ENCODE measurements around the gene CCDC27.

CCDC27 gene

GRCh38 chr1:3710251-3710650, 42.0 kb upstream of the CCDC27 start:
- peaks cover 0 to 4% (median 0%) of the 10 kb centered on the region in 5 donors for H3K4me1 ChIP-seq (ENCODE audit: control insufficient read depth in 5 of 5, insufficient read depth in 5 of 5, low read length in 5 of 5)
- H3K4me3 ChIP-seq (ENCODE audit: low read depth in 1 of 5, low read length in 5 of 5) = no peak overlapping the region
- H3K27ac ChIP-seq (ENCODE audit: low read depth, low read length) = no peak overlapping the region
- H3K9ac ChIP-seq (ENCODE audit: low read length in 5 of 5) = no peak overlapping the region
- H3K9me3 ChIP-seq (ENCODE audit: control insufficient read depth in 5 of 5, low read length in 5 of 5) = no peaks in the 10 kb centered on the region
- H3K27me3 ChIP-seq (ENCODE audit: control insufficient read depth in 5 of 5, insufficient read depth in 4 of 5, low read length in 5 of 5) = peaks cover 46 to 80% (median 64%) of the 10 kb centered on the region in 5 donors
- no peaks in the 10 kb centered on the region for H3K36me3 ChIP-seq (ENCODE audit: control insufficient read depth in 5 of 5, insufficient read depth in 5 of 5, low read length in 5 of 5)

- H3K27me3 ChIP-seq (ENCODE audit: control insufficient read depth in 5 of 5, insufficient read depth in 4 of 5, low read length in 5 of 5) = peaks cover 55 to 82% (median 70%) of the 10 kb centered on the region in 5 donors
- H3K9me3 ChIP-seq (ENCODE audit: control insufficient read depth in 5 of 5, low read length in 5 of 5) = no peaks in the 10 kb centered on the region
- no peak overlapping the region for H3K4me3 ChIP-seq (ENCODE audit: low read depth in 1 of 5, low read length in 5 of 5)
- peaks cover 0 to 4% (median 0%) of the 10 kb centered on the region in 5 donors for H3K4me1 ChIP-seq (ENCODE audit: control insufficient read depth in 5 of 5, insufficient read depth in 5 of 5, low read length in 5 of 5)
- no peak overlapping the region for H3K27ac ChIP-seq (ENCODE audit: low read depth, low read length)
- H3K9ac ChIP-seq (ENCODE audit: low read length in 5 of 5) = no peak overlapping the region
- no peaks in the 10 kb centered on the region for H3K36me3 ChIP-seq (ENCODE audit: control insufficient read depth in 5 of 5, insufficient read depth in 5 of 5, low read length in 5 of 5)
Measured at GRCh38 chr1:3711381-3711779, 40.9 kb upstream of the CCDC27 start.

- Histone ChIP-seq H3K27ac (ENCODE audit: low read depth, low read length) (no peak overlapping the region), H3K9ac (ENCODE audit: low read length in 5 of 5) (no peak overlapping the region), H3K4me3 (ENCODE audit: low read depth in 1 of 5, low read length in 5 of 5) (no peak overlapping the region), H3K9me3 (ENCODE audit: control insufficient read depth in 5 of 5, low read length in 5 of 5) (no peaks in the 10 kb centered on the region), H3K27me3 (ENCODE audit: control insufficient read depth in 5 of 5, insufficient read depth in 4 of 5, low read length in 5 of 5) (peaks cover 53 to 82% (median 71%) of the 10 kb centered on the region in 5 donors), H3K36me3 (ENCODE audit: control insufficient read depth in 5 of 5, insufficient read depth in 5 of 5, low read length in 5 of 5) (no peaks in the 10 kb centered on the region), H3K4me1 (ENCODE audit: control insufficient read depth in 5 of 5, insufficient read depth in 5 of 5, low read length in 5 of 5) (peaks cover 0 to 4% (median 0%) of the 10 kb centered on the region in 5 donors)
Measured at GRCh38 chr1:3711780-3712451, 40.3 kb upstream of the CCDC27 start.

GRCh38 chr1:3712573-3713535, 39.4 kb upstream of the CCDC27 start:
- Histone ChIP-seq H3K9ac (ENCODE audit: low read length in 5 of 5) (no peak overlapping the region), H3K4me3 (ENCODE audit: low read depth in 1 of 5, low read length in 5 of 5) (no peak overlapping the region), H3K4me1 (ENCODE audit: control insufficient read depth in 5 of 5, insufficient read depth in 5 of 5, low read length in 5 of 5) (peaks cover 0 to 4% (median 0%) of the 10 kb centered on the region in 5 donors), H3K36me3 (ENCODE audit: control insufficient read depth in 5 of 5, insufficient read depth in 5 of 5, low read length in 5 of 5) (no peaks in the 10 kb centered on the region), H3K27me3 (ENCODE audit: control insufficient read depth in 5 of 5, insufficient read depth in 4 of 5, low read length in 5 of 5) (peaks cover 56 to 81% (median 66%) of the 10 kb centered on the region in 5 donors), H3K9me3 (ENCODE audit: control insufficient read depth in 5 of 5, low read length in 5 of 5) (no peaks in the 10 kb centered on the region), H3K27ac (ENCODE audit: low read depth, low read length) (no peak overlapping the region)

GRCh38 chr1:3713840-3714239, 38.4 kb upstream of the CCDC27 start:
- peaks cover 49 to 73% (median 57%) of the 10 kb centered on the region in 5 donors for H3K27me3 ChIP-seq (ENCODE audit: control insufficient read depth in 5 of 5, insufficient read depth in 4 of 5, low read length in 5 of 5)
- no peak overlapping the region for H3K27ac ChIP-seq (ENCODE audit: low read depth, low read length)
- no peak overlapping the region for H3K9ac ChIP-seq (ENCODE audit: low read length in 5 of 5)
- no peak overlapping the region for H3K4me3 ChIP-seq (ENCODE audit: low read depth in 1 of 5, low read length in 5 of 5)
- no peaks in the 10 kb centered on the region for H3K9me3 ChIP-seq (ENCODE audit: control insufficient read depth in 5 of 5, low read length in 5 of 5)
- peaks cover 0 to 4% (median 0%) of the 10 kb centered on the region in 5 donors for H3K4me1 ChIP-seq (ENCODE audit: control insufficient read depth in 5 of 5, insufficient read depth in 5 of 5, low read length in 5 of 5)
- no peaks in the 10 kb centered on the region for H3K36me3 ChIP-seq (ENCODE audit: control insufficient read depth in 5 of 5, insufficient read depth in 5 of 5, low read length in 5 of 5)

DNA sequence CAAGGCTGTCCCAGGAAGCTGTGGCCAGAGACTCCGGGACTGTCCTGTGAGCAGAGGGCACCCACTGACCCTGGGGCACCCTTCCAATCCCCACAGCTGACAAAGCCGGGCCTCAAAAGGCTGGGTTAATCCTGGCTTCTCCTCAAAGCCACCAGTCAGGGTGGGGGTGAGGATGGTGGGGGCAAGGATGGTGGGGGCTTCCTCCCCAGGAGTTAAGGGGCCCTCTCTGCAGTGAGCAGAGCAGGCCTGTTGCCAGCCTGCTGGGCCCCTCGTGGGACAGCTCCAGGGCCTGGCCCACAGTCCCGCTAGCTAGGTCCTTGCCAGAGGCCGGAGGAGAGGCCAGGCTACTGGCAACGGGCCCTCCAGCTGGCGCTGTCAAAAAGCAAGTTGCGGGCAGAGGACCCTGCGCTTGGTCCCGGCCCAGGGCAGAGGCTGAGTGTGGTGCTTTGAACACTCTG, 37.9 kb upstream of the CCDC27 start:
- Histone ChIP-seq H3K27ac (ENCODE audit: low read depth, low read length) (no peak overlapping the region), H3K9me3 (ENCODE audit: control insufficient read depth in 5 of 5, low read length in 5 of 5) (no peaks in the 10 kb centered on the region), H3K4me1 (ENCODE audit: control insufficient read depth in 5 of 5, insufficient read depth in 5 of 5, low read length in 5 of 5) (peaks cover 0 to 4% (median 0%) of the 10 kb centered on the region in 5 donors), H3K36me3 (ENCODE audit: control insufficient read depth in 5 of 5, insufficient read depth in 5 of 5, low read length in 5 of 5) (no peaks in the 10 kb centered on the region), H3K9ac (ENCODE audit: low read length in 5 of 5) (no peak overlapping the region), H3K27me3 (ENCODE audit: control insufficient read depth in 5 of 5, insufficient read depth in 4 of 5, low read length in 5 of 5) (peaks cover 48 to 73% (median 57%) of the 10 kb centered on the region in 5 donors), H3K4me3 (ENCODE audit: low read depth in 1 of 5, low read length in 5 of 5) (no peak overlapping the region)

DNA sequence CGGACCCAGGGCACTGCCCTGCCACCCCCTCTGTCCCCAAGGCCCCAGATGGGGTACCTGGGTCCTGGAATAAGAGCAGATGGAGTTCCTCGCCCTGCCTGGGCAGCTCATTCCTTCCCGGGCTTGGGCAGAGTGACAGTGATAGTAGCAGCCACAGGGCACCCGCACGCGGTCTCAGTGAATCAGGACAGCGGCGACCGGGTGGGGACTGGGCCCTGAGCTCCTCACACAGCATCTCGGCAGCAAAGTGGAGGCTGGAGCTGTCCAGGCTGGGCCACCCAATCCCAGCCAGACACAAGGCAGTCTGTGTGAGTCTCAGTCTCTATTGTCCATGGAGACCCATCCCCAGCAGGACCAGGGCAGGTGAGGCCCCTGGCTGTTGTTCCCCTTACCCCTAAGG, 37.4 kb upstream of the CCDC27 start:
- Histone ChIP-seq H3K4me1 (ENCODE audit: control insufficient read depth in 5 of 5, insufficient read depth in 5 of 5, low read length in 5 of 5) (peaks cover 0 to 4% (median 0%) of the 10 kb centered on the region in 5 donors), H3K4me3 (ENCODE audit: low read depth in 1 of 5, low read length in 5 of 5) (no peak overlapping the region), H3K27ac (ENCODE audit: low read depth, low read length) (no peak overlapping the region), H3K36me3 (ENCODE audit: control insufficient read depth in 5 of 5, insufficient read depth in 5 of 5, low read length in 5 of 5) (no peaks in the 10 kb centered on the region), H3K9me3 (ENCODE audit: control insufficient read depth in 5 of 5, low read length in 5 of 5) (no peaks in the 10 kb centered on the region), H3K27me3 (ENCODE audit: control insufficient read depth in 5 of 5, insufficient read depth in 4 of 5, low read length in 5 of 5) (peaks cover 43 to 71% (median 55%) of the 10 kb centered on the region in 5 donors), H3K9ac (ENCODE audit: low read length in 5 of 5) (no peak overlapping the region)

DNA sequence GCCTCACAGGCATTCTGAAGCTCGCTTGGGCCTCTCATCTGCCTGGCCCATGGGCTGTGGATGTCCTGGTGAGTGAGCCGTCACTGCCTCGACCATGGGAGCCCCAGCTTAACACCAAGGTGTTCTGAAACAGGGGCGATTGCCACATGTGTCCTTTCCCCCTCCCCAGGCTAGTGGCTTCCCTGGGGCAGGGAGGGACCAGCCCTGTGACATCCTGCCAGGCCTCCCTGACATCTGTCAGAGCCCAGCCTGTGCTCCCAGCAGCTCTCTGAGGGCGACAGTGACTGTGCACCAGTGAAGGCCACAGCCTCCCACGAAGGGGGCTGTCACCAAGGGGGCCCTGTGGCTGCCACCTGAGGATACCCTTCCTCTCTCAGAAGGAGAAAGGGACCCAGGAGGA, 35.9 kb upstream of the CCDC27 start:
- Histone ChIP-seq H3K27me3 (ENCODE audit: control insufficient read depth in 5 of 5, insufficient read depth in 4 of 5, low read length in 5 of 5) (peaks cover 37 to 63% (median 47%) of the 10 kb centered on the region in 5 donors), H3K9ac (ENCODE audit: low read length in 5 of 5) (no peak overlapping the region), H3K4me1 (ENCODE audit: control insufficient read depth in 5 of 5, insufficient read depth in 5 of 5, low read length in 5 of 5) (peaks cover 0 to 4% (median 0%) of the 10 kb centered on the region in 5 donors), H3K4me3 (ENCODE audit: low read depth in 1 of 5, low read length in 5 of 5) (no peak overlapping the region), H3K27ac (ENCODE audit: low read depth, low read length) (no peak overlapping the region), H3K9me3 (ENCODE audit: control insufficient read depth in 5 of 5, low read length in 5 of 5) (no peaks in the 10 kb centered on the region), H3K36me3 (ENCODE audit: control insufficient read depth in 5 of 5, insufficient read depth in 5 of 5, low read length in 5 of 5) (no peaks in the 10 kb centered on the region)

DNA sequence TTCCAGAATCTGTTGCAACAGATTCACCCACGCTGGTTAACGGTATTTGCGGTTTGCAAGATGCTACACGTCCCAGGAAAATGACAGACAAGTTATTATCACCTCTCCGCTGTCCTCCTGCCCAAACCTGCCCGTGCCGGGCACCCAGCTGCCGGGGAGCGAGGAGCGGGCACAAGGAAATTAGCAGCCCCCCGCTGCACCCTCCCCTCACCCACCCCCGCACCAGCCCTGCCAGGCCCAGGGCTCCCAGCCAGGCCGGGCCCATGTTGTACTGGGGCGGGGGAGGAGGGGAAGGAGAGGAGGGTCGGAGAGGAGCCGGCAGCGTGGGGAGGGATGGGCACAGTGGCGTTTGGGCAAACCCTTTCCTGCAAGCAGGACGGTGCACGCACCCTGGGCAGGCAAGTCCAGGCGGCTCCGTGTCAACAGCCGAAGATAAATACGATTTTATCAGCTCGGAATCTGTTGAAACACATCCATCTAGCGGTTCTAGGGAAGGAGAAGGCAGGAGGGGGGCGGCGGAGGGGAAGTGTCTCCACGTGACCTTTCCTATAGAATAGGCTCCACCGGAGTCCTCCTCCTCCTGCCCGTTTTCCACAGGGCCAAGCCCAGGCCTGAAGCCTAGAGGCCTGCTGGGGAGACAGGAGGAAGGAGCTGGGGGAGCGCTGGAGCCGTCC, 35.1 kb upstream of the CCDC27 start:
- H3K9ac ChIP-seq (ENCODE audit: low read length in 5 of 5) = no peak overlapping the region
- peaks cover 30 to 55% (median 39%) of the 10 kb centered on the region in 5 donors for H3K27me3 ChIP-seq (ENCODE audit: control insufficient read depth in 5 of 5, insufficient read depth in 4 of 5, low read length in 5 of 5)
- H3K36me3 ChIP-seq (ENCODE audit: control insufficient read depth in 5 of 5, insufficient read depth in 5 of 5, low read length in 5 of 5) = no peaks in the 10 kb centered on the region
- no peak overlapping the region for H3K4me3 ChIP-seq (ENCODE audit: low read depth in 1 of 5, low read length in 5 of 5)
- no peaks in the 10 kb centered on the region for H3K9me3 ChIP-seq (ENCODE audit: control insufficient read depth in 5 of 5, low read length in 5 of 5)
- peaks cover 0 to 4% (median 0%) of the 10 kb centered on the region in 5 donors for H3K4me1 ChIP-seq (ENCODE audit: control insufficient read depth in 5 of 5, insufficient read depth in 5 of 5, low read length in 5 of 5)
- H3K27ac ChIP-seq (ENCODE audit: low read depth, low read length) = no peak overlapping the region
